Limb (tissue), 2 donors: ENCODE results near the gene PTGER1.
"Not testable (repeated sequence)": the region's sequence is repeated elsewhere in the genome, so short reads cannot be mapped to it uniquely, and the experiment has no call there.

Source experiments
- DNase-seq, 2 donors: peaks; one replicate each; pipeline ENCODE4 v3.0.0-alpha.2; 2016; ENCODE audit errors: extremely low spot score in 2 of 2

Gene PTGER1, protein sequence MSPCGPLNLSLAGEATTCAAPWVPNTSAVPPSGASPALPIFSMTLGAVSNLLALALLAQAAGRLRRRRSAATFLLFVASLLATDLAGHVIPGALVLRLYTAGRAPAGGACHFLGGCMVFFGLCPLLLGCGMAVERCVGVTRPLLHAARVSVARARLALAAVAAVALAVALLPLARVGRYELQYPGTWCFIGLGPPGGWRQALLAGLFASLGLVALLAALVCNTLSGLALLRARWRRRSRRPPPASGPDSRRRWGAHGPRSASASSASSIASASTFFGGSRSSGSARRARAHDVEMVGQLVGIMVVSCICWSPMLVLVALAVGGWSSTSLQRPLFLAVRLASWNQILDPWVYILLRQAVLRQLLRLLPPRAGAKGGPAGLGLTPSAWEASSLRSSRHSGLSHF

DNA sequence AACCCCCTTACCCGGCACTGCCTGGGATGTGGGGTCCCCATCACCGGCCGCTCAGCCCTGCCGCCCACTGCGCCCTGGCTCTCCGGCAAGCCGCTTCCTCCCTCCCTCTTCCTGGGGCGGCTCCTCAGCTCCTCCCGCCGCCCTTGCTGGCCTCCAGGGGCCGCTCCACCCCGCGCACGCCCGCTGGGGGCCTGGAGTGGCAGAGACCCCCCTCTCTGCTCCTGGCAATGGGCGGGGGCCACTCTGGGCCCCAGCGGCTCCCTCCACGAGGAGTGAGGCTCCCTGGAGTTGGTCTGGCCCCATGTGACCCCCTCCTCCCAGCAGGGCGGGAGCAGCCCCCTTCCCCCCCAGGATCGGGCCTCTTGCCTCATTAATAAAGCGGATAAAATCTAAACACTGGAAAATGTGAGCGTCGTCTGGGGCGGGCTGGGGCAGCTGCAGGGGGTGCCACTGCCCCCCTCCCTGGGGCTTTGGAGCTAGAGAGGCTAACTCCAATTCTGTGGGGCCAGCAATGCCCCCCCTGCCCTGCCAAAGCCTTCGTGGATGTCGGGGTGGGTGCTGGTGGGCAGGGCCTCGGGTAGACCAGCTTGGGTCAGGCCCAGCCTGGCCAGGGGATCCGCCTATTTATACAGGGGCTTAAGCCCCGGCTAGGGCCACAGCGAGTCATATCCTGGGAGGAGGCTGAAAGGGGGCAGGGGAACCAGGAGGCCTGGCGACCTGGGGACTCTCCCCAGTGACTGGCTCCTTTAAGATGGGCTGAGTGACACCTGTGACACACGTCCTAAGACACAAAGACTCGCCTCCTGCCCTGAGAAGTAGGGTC is at the start of gene PTGER1:
Gene PTGER1, minus strand, starts transcription at position 104 of the 823 bp plus-strand sequence. CDS start 1,034 bp downstream, outside the sequence.
- DNase-seq = no peak

DNA sequence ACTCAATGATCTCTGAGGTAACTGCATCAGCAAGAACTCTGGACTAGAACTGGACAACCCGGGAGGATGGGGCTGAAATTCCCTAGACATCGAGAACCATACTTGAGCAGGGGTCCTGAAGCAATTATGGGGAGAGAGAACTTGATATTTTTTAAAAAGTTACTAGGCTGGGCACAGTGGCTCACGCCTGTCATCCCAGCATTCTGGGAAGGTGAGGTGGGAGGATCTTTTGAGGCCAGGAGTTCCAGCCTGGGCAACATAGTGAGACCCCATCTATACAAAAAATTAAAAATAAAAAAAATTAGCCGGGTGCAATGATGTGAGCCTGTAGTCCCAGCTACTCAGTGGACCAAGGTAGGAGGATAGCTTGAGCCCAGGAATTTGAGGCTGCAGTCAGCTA is 45.4 kb upstream of the PTGER1 start:
- no peak for DNase-seq

DNA sequence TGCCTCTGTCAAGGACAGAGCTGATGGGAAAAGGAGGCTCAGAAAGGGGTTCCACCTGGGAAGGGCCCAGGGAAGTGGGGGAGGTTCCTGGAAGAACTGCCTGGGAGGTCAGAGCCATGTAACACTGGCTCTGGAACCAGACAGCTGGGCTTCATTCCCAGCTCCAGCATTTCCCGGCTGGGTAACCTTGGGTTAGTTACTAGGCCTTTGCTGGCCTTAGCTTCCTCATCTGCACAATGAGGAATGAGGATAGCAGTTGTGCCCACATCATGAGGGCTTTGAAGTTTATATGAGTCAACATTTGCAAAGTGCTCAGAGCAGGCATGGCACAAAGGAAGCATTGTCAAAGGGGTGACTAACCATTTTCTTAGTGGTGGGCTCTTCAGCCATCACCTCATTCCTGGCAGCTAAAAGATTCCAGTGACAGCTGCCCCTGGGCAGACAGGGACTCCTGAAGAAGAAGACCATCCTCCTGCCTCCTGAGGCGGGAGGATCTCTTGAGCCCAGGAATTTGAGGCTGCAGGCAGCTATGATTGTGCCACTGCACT is 44.8 kb upstream of the PTGER1 start:
- no peak for DNase-seq

DNA sequence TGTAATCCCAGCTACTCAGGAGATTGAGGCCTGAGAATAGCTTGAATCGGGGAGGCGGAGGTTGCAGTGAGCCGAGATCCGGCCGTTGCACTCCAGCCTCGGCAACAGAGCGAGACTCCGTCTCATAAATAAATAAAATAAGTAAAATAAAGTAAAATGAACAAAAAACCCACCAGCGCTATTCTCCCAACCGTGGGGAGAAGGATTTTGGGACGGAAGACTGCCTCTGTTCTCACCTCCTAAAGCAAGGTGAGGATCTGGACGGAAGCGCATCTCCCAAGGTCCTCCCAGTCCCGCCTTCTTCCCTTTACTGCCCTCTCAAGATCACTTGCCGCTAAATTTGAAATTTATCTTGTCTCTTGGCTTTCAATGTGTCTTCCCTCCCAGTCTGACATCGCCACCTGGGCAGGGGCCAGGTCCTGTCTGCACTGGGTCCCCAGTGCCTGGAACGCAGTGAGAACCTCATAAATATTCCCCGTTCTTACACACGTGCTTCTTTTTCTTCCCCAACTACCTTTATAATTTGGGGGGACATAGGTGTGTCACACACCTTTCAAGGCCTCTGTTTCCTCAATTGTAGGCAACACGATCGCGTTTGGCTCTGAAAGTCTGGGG is 44.2 kb upstream of the PTGER1 start:
- no peak for DNase-seq

DNA sequence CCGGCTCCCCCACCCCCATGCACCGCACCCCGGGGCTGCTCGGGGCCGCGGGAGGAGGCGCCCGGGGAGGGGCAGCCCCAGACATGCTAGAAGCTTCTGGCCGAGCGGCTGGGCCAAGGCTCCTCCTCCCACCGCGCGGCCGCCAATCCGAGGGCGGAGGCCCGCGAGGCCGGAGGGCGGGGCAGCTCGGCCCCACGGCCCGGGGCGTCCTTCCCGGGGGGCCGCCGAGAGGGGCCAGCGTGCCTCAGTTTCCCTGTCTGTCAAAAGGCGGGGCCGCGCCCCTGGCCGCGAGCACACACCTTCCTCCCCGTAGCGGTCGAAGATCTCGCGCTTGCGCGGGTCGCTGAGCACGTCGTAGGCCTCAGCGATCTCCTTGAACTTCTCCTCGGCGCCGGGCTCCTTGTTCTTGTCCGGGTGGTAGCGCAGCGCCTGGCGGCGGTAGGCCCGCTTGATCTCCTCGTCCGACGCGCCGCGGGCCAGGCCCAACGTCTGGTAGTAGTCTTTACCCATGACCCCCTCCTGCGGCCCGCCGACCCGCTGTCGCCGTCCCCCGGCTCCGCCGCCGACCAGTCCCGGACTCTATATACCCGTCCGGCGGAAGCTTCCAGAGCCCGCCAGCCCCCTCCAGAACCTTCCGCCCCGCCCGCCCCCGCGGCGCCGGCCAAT is 42.8 kb upstream of the PTGER1 start, which contains the start of gene DNAJB1:
Gene DNAJB1, minus strand, starts transcription at position 558 of the 666 bp plus-strand sequence. Its CDS starts 48 bp downstream, at position 510.
- DNase-seq = peak; percentile 72 to 85

DNA sequence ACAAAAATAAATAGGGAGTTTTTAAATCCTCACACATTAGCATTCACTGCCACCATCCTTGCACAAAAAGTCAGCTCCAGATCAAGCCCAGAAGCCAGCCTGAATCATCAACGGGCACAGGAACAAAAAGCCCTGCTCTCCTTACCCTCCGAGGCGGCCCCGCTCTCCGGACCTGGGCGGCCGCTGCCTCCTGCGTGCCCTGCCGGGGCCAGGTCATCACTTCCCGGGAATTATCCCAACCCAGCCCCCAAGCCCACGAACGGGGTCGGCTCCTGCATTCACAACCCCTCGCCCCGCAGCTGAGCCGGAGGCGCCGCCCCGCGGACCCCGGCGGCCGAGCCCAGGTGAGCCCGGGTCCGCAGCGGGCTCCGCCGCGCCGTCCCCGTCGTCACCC is 42.3 kb upstream of the PTGER1 start:
- no peak for DNase-seq

DNA sequence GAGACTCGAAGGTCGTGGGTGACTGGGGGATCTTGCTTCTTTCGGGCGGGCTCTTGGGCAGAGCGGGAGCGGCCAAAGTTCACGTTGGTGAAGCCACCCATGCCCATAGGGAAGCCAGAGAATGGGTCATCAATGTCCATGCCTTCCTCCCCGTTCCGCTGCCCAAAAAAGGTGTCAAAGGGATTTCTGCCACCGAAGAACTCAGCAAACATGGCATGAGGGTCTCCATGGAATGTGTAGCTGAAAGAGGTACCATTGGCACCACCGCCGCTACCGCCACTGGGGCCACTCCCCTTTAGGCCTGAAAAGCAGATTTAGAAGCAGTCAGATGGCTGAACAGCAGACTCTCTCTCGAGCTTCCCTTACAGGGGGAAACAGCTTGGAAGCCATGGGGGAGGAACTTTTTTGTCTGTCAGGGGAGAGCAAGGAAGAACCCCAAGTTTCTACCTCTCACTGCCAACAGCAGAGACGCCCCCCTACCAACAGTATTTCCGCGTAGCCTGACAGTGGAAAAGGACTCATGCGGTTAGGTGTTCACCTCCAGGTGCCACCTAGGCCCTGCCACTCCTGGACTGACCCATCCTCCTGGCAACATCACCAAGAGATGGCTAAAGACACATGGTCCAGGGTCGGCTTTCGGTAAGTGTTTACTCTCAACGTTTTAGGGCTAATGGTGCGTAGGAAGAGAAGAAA is 41.7 kb upstream of the PTGER1 start:
- DNase-seq = no peak

DNA sequence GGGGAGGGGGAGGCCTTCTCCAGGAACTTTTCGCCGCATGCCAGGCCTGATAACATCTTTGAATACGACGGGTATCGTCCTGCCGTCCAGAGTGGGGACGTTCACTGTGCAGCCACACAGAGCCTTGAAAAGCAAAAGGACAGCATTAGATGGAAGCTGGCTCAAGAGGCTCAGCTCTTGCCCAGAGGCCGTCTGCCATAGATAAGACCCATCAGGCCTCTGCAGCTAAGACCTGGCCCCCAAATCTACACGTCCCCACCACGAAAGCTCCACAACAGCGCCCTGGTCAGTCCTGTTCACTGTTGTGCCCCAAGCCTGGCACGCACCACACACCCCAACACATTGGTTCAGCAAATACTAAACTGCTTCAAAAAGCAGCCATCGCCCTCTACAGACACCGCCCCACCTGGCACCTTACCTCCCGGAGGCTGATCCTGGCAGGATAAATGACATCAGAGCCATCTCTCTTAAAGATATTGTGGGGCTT is 40.9 kb upstream of the PTGER1 start:
- no peak for DNase-seq

DNA sequence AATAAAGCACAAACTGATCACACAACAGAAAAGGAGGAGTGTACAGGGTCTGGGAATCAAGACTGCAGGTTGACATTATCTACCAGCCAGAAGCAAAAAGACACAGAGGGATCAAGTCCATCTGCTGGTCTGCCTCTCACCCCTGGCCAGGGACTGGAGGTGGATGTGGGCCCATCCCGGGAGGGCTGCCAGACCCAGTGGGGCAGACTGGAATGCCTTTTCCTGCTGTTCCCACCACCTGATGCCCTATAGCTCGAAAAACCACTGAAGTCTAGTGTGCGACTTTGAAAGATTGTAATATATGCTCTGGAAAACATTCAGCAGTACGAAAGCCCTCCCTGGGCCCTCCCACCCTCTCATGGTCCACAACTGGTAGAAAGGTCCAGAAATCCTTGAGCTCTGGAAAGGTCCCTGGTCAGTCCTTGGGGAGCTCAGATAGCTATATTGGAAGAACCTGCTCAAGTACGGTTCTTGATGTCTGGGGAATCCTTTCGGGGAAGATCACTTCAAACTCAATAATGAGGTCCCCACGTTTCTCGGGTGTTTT is 40.4 kb upstream of the PTGER1 start:
- DNase-seq = no peak

DNA sequence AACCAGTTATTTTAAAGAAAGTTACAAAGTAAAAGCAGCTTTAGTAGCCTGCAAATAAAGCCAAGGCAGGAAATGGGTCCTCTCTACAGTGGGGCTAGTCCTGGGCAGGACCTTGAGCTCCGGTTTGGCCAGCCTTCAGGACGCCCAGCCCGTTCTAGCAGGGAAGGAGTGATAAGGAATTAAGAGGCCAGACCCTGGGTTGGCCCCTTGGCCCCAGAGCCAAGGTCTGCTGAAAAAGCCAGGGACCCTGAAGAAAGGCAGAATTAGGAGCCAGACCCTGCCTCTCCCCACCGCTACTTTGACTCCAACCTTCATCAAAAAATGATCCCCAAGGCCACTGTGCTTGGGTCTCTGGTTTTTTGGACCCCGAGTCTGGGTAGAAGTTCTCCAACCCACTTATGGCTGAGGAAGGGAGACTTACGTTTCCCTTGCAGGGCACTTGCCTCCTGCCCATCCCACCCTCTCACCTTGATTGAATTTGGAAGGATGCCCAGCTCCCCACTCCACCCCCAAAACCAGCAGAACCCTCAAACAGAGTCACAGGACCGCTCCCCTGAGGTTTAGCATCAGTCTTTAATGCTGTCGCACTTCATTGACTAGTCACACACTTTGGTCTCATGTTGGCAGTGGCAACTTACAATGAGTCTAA is 39.2 kb upstream of the PTGER1 start:
- no peak for DNase-seq

DNA sequence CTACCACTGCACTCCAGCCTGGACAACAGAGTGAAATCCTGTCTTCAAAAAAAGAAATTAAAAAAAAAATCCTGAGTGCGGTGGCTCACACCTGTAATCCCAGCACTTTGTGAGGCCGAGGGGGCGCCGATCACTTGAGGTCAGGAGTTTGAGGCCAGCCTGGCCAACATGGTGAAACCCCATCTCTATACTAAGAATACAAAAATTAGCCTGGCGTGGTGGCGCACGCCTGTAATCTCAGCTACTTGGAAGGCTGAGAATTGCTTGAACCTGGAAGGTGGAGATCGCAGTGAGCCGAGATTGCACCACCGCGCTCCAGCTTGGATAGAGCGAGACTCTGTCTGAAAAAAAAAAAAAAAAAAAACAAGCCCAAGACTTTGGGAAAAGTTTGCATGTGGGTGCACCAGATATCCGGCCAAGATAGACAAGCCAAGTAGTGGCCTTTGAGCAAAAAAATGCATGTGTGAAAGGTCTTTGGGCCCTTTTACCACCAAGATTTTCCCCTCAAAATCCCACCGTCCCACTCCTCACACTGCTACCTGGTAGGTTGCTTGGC is 37.3 kb upstream of the PTGER1 start:
- no peak for DNase-seq

DNA sequence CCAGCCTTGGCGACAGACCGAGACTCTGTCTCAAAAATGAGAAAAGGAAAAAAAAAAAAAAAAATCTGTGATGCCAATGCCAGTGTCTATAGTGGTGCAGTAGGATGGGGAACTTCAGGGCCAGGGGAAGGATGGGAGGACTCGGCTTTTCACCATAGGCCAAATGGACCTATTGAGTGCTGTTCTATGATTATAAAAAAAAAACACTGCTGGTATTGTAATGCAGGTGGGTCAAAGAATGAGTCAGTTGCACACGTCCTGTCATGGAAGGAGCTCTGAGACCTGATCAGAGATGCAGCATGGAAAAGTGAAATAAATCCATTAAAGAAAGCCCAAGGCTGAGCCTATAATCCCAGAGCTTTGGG is 36.1 kb upstream of the PTGER1 start:
- no peak for DNase-seq

DNA sequence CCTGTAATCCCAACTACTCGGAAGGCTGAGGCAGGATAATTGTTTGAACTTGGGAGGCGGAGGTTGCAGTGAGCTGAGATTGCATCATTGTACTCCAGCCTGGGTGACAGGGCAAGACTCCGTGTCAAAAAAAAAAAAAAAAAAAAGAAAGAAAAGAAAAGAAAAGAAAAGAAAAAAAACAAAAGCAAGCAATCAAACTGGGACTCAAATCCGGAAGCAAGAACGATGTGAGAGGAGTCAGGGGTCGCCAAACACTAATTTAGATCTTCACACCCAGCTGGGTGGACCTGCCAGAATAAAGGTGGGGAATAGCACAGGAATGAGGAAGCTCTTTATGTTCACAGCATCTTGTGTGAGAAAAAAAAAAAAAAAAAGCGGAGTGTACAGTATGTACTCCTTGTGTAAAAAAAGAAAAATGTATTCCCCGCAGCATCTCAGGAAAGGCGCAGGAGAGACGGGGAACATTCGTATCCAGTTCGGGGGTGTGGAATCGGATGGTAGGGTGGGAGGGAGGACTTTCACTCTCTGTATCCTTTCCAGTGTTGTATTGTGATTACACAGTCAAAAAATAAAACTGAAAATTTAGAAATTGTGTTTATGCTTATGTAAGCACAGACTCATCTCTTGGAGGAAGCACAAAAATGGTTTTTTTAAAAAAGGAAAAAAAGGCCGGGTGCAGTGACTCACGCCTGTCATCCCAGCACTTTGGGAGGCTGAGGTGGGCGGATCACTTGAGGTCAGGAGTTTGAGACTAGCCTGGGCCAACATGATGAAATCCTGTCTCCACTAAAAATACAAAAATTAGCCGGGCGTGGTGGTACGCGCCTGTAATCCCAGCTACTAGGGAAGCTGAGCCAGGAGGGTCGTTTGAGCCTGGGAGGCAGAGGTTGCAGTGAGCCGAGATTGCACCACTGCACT is 35.4 kb upstream of the PTGER1 start:
- no peak for DNase-seq

DNA sequence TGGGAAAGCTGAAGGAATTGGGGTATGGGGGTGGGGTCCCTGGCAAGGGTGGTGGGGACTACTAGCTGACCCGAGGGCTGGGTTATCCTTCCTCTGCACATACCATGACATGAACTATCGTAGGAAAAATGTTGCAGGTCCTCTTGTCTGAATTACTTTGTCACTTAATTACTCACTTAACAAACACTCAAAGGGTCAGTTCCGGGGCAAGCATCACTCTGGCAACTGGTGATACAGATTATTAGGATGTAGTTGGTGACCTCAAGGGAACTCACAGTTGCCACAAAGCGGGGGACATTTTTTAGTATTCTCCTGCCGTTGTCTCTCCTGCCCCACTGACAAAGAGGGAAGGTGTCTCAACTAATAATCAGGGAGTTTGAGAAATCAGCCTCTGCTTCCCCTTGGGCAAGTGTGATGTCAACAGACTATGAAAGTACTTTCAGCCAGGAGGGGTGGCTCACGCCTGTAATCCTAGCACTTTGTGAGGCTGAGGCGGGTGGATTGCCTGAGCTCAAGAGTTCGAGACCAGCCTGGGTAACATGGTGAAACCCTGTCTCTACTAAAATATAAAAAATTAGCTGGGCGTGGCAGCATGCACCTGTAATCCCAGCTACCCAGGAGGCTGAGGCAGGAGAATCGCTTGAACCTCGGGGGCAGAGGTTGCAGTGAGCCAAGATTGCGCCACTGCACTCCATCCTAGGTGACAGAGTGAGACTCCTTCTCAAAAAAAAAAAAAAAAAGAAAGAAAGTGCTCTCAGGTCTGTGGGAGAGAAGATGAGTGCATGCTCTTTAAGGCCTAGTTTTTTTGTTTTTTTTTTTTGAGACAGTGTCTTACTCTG is 32.8 kb upstream of the PTGER1 start:
- no peak for DNase-seq

DNA sequence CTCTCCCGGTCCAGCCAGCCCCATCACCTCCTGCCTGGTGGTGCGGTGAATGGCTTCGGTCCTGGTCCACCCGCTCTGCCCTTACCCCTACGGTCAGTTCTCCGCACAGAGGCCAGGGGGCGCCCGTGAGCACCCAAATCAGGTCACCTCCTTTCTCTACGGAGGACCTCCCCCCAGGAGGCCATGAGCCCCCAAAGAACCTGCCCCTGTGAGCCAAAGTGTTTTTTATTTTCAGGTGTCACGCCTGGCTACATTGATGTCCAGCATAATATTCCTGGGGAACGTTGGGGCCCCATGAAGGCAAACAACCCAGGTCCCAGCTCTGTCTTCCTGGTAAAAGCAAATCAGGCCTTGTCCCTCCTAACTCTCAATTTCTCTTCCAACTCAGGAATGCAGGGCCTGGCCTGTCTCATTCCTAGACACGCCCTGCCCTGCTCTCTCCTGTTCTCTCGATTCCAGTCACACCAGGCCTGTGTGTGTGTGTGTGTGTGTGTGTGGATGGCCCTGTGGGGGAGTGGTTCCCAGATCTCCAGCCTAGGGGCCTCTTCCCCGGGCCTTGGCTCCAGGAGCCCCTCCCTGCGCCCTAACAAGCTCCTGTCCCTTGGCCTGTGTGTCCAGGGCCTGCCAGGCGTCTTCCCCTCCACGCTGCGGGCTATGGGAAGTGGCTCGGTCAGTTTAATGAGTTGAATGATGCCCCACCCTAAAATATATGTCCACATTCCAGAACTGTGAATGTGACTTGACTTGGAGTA is 30.5 kb upstream of the PTGER1 start:
- DNase-seq = peak; percentile 19 to 66

DNA sequence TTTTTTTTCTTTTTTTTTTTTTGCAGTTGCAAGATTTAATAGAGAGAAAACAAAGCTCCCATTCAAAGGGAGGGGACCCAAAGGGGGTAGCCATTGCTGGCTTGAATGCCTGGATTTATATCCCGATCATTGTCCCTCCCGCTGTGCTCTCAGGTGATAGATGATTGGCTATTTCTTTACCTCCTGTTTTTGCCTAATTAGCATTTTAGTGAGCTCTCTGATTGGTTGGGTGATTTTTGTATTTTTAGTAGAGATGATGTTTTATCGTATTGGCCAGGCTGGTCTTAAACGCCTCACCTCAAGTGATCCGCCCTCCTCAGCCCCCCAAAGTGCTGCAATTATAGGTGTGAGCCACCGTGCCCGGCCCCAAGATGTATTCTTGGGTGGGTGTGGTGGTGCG is 29.4 kb upstream of the PTGER1 start:
- DNase-seq = not testable (repeated sequence)

DNA sequence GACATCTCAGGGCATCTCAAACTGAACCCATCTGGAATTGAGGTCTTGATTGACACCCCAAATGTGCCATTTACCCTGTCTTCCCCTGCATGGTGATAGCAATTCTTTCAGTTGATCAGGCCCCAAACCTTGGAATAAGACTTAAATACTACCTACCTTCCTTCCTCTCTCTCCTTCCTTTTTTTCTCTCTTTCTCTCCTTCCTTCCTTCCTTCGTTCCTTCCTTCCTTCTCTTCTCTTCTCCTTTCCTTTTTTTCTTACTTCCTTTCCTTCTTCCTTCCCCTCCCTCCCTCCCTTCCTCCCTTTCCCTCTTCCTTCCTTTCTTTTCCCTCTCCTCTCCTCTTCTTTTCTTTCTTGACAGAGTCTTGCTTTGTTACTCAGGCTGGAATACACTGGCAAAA is 28.1 kb upstream of the PTGER1 start:
- DNase-seq = no peak
